GM12891 (cell line): Measurements from ENCODE around the gene PCSK5.

Experiments used
- DNase-seq: peaks from one replicate; pipeline ENCODE4 v3.0.0; 2011; ENCODE audit warnings: low spot score; ENCODE audit not compliant: insufficient read length
- FAIRE-seq: peaks from 2 replicates; lab custom pipeline; 2011; peaks lifted over from hg19 to GRCh38; lab: Jason Lieb, UNC
- PAX5 ChIP-seq: IDR thresholded peaks from 2 replicates; pipeline ENCODE4 v1.6.1; 2011; ENCODE audit warnings: low read length, moderate library complexity, mild to moderate bottlenecking; ENCODE audit not compliant: insufficient read depth, severe bottlenecking
- POLR2A ChIP-seq: IDR thresholded peaks from 2 replicates; pipeline ENCODE4 v1.6.1; 2011; ENCODE audit warnings: low read depth, low read length, control low read depth
- POLR2AphosphoS5 ChIP-seq: IDR thresholded peaks from 2 replicates; pipeline ENCODE4 v1.6.1; 2011; ENCODE audit warnings: low read depth, low read length, control low read depth
- POU2F2 ChIP-seq: IDR thresholded peaks from 2 replicates; pipeline ENCODE4 v1.6.1; 2011; ENCODE audit warnings: low read depth, mild to moderate bottlenecking, control low read depth, low read length, moderate library complexity
- SPI1 ChIP-seq: IDR thresholded peaks from 2 replicates; pipeline ENCODE4 v1.6.1; 2011; ENCODE audit warnings: low read depth, low read length, control low read depth
- TAF1 ChIP-seq: IDR thresholded peaks from 2 replicates; pipeline ENCODE4 v1.6.1; 2011; ENCODE audit warnings: low read depth, low read length, control low read depth

Gene PCSK5

DNA sequence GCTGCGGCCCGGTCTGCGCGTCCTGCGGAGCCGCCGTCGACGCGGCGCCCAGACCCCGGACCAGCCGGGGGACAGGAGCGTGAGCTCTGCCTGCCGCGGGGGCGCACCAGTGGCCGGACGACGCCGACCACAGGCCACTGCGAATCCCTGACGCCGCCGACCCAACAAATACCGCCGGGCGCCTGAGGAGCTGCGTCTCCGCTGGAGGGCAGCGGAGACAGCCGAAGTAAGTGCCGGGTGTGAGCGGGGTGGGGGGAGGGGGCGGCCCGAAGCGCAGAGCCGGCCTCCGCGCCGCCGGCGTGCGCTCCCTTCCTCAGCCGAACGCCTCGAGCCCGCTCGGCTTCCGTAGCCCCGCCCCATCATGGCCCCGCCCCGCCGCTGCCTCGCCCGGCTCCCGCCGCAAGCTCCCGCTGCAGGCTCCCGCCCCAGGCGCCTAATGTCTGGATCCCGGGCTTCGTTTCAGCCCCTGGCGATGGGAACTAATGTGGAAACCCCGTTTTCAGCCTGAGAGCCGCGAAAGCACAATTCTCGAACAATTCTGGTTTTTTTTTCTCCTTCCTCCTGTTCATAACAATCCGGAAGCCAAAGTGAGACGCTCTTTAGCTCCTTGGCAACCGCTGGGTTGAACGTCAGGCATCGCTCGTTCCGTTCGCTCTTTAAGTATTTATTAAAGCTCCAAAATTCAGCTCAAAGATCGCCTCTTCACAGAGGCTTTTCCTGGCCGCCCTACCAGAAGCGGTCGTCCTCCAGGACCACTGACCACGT is 503.9 kb downstream of the PCSK5 start, which contains the start of gene RFK:
TSS of gene RFK (minus strand) at position 232 of the 765 bp plus-strand sequence. CDS start 255 bp downstream, outside the sequence.
- DNase-seq (peak; percentile 86), FAIRE-seq (peak; percentile 98)
- TF ChIP-seq TAF1 = peak; percentile 51; the same call in 1 of the 2 replicates
- TF ChIP-seq PAX5 = no peak
- TF ChIP-seq SPI1 = no peak
- 0 out of 2 replicates have a peak, but pooled peaks have one; percentile 33 for TF ChIP-seq POLR2AphosphoS5
- peak; percentile 43; the same call in 1 of the 2 replicates for TF ChIP-seq POLR2A
- TF ChIP-seq POU2F2 = peak; percentile 32; the same call in 1 of the 2 replicates

DNA sequence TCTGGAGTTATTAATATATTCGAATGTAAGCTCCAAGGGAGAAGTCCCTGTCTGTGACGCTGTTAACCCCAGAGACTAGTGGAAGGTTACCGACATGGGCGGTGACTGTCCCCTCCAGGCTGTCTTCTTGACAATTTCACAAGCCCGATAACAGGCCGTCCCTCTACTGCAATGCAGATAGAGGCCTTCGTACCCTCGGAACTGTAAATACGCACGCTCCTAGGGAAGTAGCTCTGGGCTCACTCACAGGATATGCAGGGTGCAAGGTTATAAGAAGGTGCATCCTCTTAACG is 504.4 kb downstream of the PCSK5 start:
- TF ChIP-seq PAX5 = no peak
- TF ChIP-seq SPI1 = no peak
- no peak for TF ChIP-seq POLR2A
- no peak for TF ChIP-seq TAF1
- TF ChIP-seq POLR2AphosphoS5 = no peak
- peak; percentile 72 for FAIRE-seq
- peak; percentile 16 for DNase-seq

DNA sequence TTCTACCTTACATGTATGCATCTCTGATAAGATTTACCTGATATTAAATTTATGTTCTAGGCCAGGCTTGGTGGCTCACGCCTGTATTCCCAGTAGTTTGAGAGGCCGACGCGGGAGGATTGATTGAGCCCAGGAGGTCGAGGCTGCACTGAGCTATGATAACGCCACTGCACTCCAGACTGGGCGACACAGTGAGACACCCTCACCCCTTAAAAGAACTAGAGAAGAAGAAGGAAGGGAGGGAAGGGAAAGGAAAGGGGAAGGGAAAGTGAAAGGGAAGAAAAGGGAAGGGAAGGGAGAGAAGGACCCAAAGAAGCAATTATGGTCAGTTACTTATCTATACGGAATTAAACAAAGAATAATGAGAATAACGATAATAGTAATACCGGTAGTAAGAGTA is 504.9 kb downstream of the PCSK5 start:
- FAIRE-seq = no peak
- DNase-seq = no peak
- TF ChIP-seq POLR2AphosphoS5 (no peak), PAX5 (no peak), POU2F2 (no peak), SPI1 (no peak)

DNA sequence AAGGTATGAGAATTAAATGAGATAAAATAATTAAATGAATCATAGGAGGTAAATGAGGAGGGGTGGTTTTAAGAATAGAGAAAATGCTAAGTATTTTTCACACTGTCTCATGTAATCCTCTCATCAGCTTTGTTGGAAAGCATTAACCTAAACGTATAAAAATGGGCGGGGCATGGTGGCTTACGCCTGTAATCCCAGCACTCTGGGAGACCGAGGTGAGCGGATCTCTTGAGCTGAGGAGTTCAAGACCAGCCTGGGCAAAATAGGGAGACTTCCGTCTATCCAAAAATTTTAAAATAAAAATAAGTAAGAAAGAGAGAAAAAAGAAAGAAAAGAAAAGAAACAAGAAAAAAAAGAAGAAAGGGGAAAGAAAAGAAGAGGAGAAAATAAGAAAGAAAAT is 505.7 kb downstream of the PCSK5 start:
- no peak for TF ChIP-seq POU2F2
- TF ChIP-seq TAF1 = no peak
- no peak for TF ChIP-seq POLR2AphosphoS5
- TF ChIP-seq PAX5 = no peak
- no peak for TF ChIP-seq SPI1
- no peak for TF ChIP-seq POLR2A
- DNase-seq = no peak
- FAIRE-seq = no peak

DNA sequence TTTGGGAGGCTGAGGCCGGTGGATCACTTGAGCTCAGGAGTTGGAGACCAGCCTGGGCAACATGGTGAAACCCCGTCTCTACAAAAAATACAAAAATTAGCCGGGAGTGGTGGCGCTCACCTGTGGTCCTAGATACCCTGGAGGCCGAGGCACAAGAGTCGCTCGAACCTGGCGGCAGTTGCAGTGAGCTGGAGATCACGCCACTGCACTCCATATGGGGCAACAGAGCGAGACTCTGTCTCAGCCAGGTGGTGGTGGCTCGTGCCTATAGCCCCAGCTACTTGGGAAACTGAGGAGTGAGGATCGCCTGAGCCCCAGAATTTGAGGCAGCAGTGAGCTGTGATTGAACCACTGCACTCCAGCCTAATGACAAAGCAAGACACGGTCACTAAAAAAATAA is 506.1 kb downstream of the PCSK5 start:
- FAIRE-seq (no peak), DNase-seq (no peak)
- no peak for TF ChIP-seq SPI1
- TF ChIP-seq POLR2A = no peak
- TF ChIP-seq POU2F2 = no peak
- TF ChIP-seq PAX5 = no peak
- no peak for TF ChIP-seq POLR2AphosphoS5
- no peak for TF ChIP-seq TAF1

DNA sequence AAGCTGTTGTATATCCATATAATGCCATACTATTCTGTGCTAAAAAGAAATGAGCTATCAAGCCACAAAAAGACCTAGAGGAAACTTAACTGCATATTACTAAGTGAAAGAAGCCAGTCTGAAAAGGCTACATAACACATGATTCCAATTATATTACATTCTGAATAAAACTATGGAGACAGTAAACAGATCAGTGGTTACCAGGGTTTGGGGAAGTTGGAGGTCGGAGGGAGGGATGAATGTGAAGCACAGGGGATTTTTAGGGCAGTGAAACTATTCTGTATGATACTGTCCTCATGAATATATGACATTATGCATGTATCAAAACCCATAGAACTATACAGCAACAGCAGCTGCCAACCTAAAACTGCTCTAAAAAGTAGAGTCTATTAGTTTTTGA is 509.4 kb downstream of the PCSK5 start:
- no peak for TF ChIP-seq TAF1
- TF ChIP-seq SPI1 = no peak
- TF ChIP-seq POLR2A = no peak
- no peak for TF ChIP-seq PAX5
- TF ChIP-seq POLR2AphosphoS5 = no peak
- no peak for TF ChIP-seq POU2F2
- DNase-seq (no peak), FAIRE-seq (no peak)

DNA sequence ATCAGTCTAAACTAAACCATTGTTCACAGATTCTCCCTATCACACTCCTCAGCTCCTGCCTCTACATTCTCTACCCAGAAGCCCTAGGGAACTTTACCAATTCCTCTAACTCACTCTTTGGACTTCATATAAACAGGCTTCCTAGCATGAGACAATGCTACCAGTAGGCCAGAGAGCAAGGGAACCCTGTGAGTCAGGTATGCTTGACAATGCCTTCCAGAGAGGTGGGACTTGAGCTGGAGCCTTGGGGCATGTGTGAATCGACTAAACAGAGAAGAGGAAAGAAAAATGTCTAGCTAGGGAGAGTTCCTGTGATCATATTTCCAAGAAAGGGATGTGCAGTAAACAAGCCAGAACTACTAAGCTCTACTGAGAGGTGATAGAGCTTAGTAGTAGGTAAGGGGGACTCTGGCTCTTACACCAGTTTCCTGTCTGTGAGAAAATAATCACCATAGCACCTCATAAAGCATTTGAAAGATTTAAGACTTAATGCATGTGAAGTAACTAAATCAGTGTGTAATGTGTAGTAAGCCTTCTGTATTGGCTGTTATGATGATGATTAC is 510.1 kb downstream of the PCSK5 start:
- DNase-seq = no peak
- no peak for TF ChIP-seq POU2F2
- TF ChIP-seq TAF1 = no peak
- no peak for TF ChIP-seq POLR2A
- TF ChIP-seq POLR2AphosphoS5 = no peak
- no peak for TF ChIP-seq SPI1
- no peak for TF ChIP-seq PAX5
- no peak for FAIRE-seq

DNA sequence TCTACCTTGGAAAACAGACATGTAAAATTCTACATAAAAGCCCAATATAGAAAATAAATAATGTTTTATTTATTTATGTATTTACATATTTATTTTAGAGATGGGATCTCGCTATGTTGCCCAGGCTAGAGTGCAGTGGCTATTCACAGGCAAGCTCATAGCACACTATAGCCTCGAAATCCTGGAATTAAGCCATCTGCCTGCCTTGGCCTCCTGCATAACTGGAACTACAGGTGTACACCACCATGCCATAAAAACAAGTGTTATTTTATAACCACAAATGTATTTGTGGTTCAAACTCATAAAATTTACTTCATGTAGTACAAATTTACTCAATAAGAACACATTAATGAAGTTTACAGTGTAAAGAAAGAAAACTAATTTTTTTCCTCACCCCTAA is 510.7 kb downstream of the PCSK5 start:
- no peak for DNase-seq
- FAIRE-seq = no peak

DNA sequence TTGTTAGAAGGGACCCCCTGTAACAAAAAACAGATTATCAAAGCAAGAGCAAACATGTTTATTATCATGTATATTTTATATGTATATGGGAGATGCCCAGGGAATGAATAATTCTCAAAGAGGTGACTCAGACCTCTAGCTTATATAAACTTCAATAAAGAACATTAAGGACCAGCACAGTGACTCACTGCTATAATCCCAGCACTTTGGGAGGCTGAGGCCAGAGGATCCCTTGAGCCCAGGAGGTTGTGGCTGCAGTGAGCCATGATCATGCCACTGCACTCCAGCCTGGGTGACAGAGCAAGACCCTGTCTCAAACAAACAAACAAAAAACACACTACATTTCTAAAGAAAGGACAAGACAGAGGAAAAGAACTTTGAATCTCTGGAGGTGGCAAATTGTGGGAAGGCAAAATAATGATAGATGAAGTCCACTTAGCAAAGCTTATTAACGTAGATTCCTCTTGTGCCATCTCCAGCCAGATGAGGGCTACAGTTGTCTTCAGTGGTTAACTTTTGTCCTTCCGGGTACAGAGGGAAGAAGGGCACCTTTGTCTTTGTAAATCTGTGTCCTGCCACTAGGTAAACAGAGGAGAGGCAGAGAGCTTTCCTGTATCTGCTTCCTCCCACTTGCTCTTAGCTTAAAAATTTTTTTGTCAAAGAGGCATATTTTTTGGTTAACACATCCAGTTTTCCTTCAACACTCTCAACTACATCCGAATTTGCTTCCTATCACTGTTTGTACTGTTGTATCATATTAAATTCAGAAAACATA is 511.3 kb downstream of the PCSK5 start:
- TF ChIP-seq SPI1 (no peak), POLR2AphosphoS5 (no peak), POLR2A (no peak), PAX5 (no peak), TAF1 (no peak), POU2F2 (no peak)
- DNase-seq (no peak), FAIRE-seq (no peak)

More for the DNA sequence above, 510.7 kb downstream of the PCSK5 start:
- TF ChIP-seq SPI1 = no peak
- no peak for TF ChIP-seq TAF1
- no peak for TF ChIP-seq POU2F2
- TF ChIP-seq POLR2A = no peak
- TF ChIP-seq POLR2AphosphoS5 = no peak
- no peak for TF ChIP-seq PAX5

DNA sequence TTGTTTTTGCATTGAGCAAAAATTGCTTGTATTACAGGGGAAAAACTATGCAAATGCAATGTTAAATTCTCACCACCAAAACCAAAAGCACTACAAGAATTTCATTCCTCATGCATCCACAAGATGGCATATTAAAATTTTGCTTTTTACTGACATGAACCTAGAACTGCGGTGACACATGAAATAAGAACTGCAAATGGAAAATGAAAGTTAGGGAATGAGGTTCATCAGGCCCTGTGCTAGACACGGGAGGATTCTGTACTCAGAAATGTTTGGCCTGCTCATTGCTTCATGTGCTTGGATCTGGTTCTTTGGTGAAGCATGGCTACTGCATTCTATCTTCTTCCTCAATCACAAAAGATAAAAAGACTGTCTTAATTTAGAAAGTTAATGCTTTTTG is 512.9 kb downstream of the PCSK5 start:
- FAIRE-seq (peak; percentile 85), DNase-seq (peak; percentile 20)
- TF ChIP-seq SPI1 = peak; percentile 24; the same call in 1 of the 2 replicates
- no peak for TF ChIP-seq PAX5
